Liver (tissue), 3 donors: ENCODE data around the gene SORCS2.

Experiments
- GABPA ChIP-seq, 2 donors: IDR thresholded peaks in 1 of 2; conservative IDR thresholded peaks in 1 of 2; 2 replicates each; pipeline ENCODE4 v1.6.1; 2016; ENCODE audit warnings: antibody characterized with exemption in 2 of 2, mild to moderate bottlenecking in 1 of 2, moderate library complexity in 1 of 2
- RAD21 ChIP-seq, 2 donors: IDR thresholded peaks; 2 replicates each; pipeline ENCODE4 v1.6.1; 2016; ENCODE audit warnings: antibody characterized with exemption in 2 of 2, mild to moderate bottlenecking in 2 of 2
- RXRA ChIP-seq, 2 donors: IDR thresholded peaks; 2 replicates each; pipeline ENCODE4 v1.6.1; 2017 to 2018; ENCODE audit warnings: antibody characterized with exemption in 2 of 2, mild to moderate bottlenecking in 1 of 2
- TF ChIP-seq, protein P1 (sequence below): fragments of 150-350 bp; IDR thresholded peaks from 2 replicates; pipeline ENCODE4 v1.5.1; 2017; ENCODE audit warnings: improper control_type of control experiment, low read depth, low read length; ENCODE audit not compliant: missing input control
- donor health status: healthy.
- donor health status: healthy.

GRCh38 chr4:7787067-7787466 is 594.7 kb downstream of the SORCS2 start:
- TF ChIP-seq RAD21 (IDR thresholded peaks at IDR 0.05) (no peak), GABPA (IDR thresholded peaks at IDR 0.05 in 1 of 2, conservative IDR thresholded peaks at IDR 0.05 in 1 of 2) (no peak), RXRA (IDR thresholded peaks at IDR 0.05) (no peak)
- TF ChIP-seq, protein P1, sequence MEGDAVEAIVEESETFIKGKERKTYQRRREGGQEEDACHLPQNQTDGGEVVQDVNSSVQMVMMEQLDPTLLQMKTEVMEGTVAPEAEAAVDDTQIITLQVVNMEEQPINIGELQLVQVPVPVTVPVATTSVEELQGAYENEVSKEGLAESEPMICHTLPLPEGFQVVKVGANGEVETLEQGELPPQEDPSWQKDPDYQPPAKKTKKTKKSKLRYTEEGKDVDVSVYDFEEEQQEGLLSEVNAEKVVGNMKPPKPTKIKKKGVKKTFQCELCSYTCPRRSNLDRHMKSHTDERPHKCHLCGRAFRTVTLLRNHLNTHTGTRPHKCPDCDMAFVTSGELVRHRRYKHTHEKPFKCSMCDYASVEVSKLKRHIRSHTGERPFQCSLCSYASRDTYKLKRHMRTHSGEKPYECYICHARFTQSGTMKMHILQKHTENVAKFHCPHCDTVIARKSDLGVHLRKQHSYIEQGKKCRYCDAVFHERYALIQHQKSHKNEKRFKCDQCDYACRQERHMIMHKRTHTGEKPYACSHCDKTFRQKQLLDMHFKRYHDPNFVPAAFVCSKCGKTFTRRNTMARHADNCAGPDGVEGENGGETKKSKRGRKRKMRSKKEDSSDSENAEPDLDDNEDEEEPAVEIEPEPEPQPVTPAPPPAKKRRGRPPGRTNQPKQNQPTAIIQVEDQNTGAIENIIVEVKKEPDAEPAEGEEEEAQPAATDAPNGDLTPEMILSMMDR: no peak
